Right renal cortex interstitium (tissue), 3 donors: Measurements from ENCODE around the gene TCF19. TPM values are rescaled to one million over a fixed set of nuclear protein-coding genes. Genes with fewer than 3 reads are reported as not detected.

ENCODE experiments used
- DNase-seq, 3 donors: peaks; one replicate each; pipeline ENCODE4 v3.0.0-alpha.2; 2013; ENCODE audit warnings: low read depth in 3 of 3, low spot score in 2 of 3
- polyA plus RNA-seq, 3 donors: library from polyadenylated mRNA; unstranded; fragments of 120-200 nt; gene quantifications; one replicate each; pipeline ENCODE4 v1.2.1, GENCODE V29; 2013; ENCODE audit not compliant: insufficient read length in 3 of 3

TCF19 gene
- polyA plus RNA-seq, 3 donors, result 16.5 to 19.9 (median 17.8) TPM

- no peak for DNase-seq
Observed at GRCh38 chr6:31202259-31203166, 44.1 kb downstream of the TCF19 start.

- DNase-seq, result no peak
Observed at GRCh38 chr6:31203345-31203979, 45.1 kb downstream of the TCF19 start.

- DNase-seq, result no peak
Observed at GRCh38 chr6:31204751-31205145, 46.4 kb downstream of the TCF19 start.

GRCh38 chr6:31205638-31206037 lies 47.2 kb downstream of the TCF19 start:
- no peak for DNase-seq

GRCh38 chr6:31208506-31208905 lies 50.1 kb downstream of the TCF19 start:
- no peak for DNase-seq

- DNase-seq, result no peak
Observed at GRCh38 chr6:31209137-31209536, 50.7 kb downstream of the TCF19 start.

- no peak for DNase-seq
Observed at GRCh38 chr6:31210123-31210522, 51.7 kb downstream of the TCF19 start.

- DNase-seq, result no peak
Observed at GRCh38 chr6:31210741-31211532, 52.5 kb downstream of the TCF19 start.

Other genes with a start within 250 kb of the TCF19 start
- 10 to 100 TPM; 25.6 to 35.0 (median 30.1) TPM for gene VARS2, start 244.4 kb upstream of the TCF19 start, polyA plus RNA-seq
- 1 to 10 TPM in 2 of 3 donors, under 1 TPM in 1; 0.29 to 1.2 (median 1.1) TPM for gene SFTA2, start 226.4 kb upstream of the TCF19 start, polyA plus RNA-seq
- under 1 TPM; 0.03 to 0.07 (median 0.06) TPM for gene MUCL3, start 217.6 kb upstream of the TCF19 start, polyA plus RNA-seq
- not detected for gene MUC21, start 174.9 kb upstream of the TCF19 start, polyA plus RNA-seq
- not detected for gene MUC22, start 148.1 kb upstream of the TCF19 start, polyA plus RNA-seq
- gene C6orf15, start 46.0 kb upstream of the TCF19 start, polyA plus RNA-seq, result not detected
- under 1 TPM in 2 of 3 donors, not detected in 1; 0.14 to 0.40 TPM for gene PSORS1C1, start 43.8 kb upstream of the TCF19 start, polyA plus RNA-seq
- gene CDSN, start 38.1 kb upstream of the TCF19 start, polyA plus RNA-seq, result not detected
- gene PSORS1C2, start 19.5 kb upstream of the TCF19 start, polyA plus RNA-seq, result not detected
- 10 to 100 TPM; 24.2 to 25.2 (median 25.1) TPM for gene CCHCR1, start 787 bp upstream of the TCF19 start, polyA plus RNA-seq
- 1 to 10 TPM; 1.2 to 2.5 (median 2.2) TPM for gene POU5F1, start 12.1 kb downstream of the TCF19 start, polyA plus RNA-seq
- gene HLA-C, start 113.5 kb downstream of the TCF19 start, polyA plus RNA-seq, result 100 to 1,000 TPM in 2 of 3 donors, 10 to 100 TPM in 1; 81.5 to 157 (median 126) TPM
- gene HLA-B, start 198.6 kb downstream of the TCF19 start, polyA plus RNA-seq, result 100 to 1,000 TPM in 2 of 3 donors, 10 to 100 TPM in 1; 97.2 to 236 (median 160) TPM
- 10 to 100 TPM in 1 of 3 donors, 1 to 10 TPM in 2; 3.4 to 10.5 (median 6.9) TPM for gene MICA, start 245.0 kb downstream of the TCF19 start, polyA plus RNA-seq